GM20000 (cell line): ENCODE data around the gene LMNTD1.

Experiments
- DNase-seq: peaks from one replicate; pipeline ENCODE4 v3.0.0; 2012; ENCODE audit warnings: low spot score
- CTCF ChIP-seq: IDR thresholded peaks from 2 replicates; pipeline ENCODE4 v1.5.1; 2012; ENCODE audit warnings: mild to moderate bottlenecking, control low read depth; ENCODE audit errors: extremely low read depth, missing control alignments

LMNTD1 gene

GRCh38 chr12:25587346-25587745, 34.3 kb upstream of the LMNTD1 start:
- TF ChIP-seq CTCF = no peak
- no peak for DNase-seq

- DNase-seq = no peak
- no peak for TF ChIP-seq CTCF
Measured at GRCh38 chr12:25585662-25586061, 32.6 kb upstream of the LMNTD1 start.

- no peak for TF ChIP-seq CTCF
- DNase-seq = no peak
Measured at GRCh38 chr12:25585021-25585523, 32.0 kb upstream of the LMNTD1 start.

- DNase-seq = no peak
- TF ChIP-seq CTCF = no peak
Measured at GRCh38 chr12:25584596-25584995, 31.5 kb upstream of the LMNTD1 start.

- no peak for TF ChIP-seq CTCF
- no peak for DNase-seq
Measured at GRCh38 chr12:25583545-25583944, 30.5 kb upstream of the LMNTD1 start.

- no peak for DNase-seq
- no peak for TF ChIP-seq CTCF
Measured at GRCh38 chr12:25581067-25581466, 28.0 kb upstream of the LMNTD1 start.

GRCh38 chr12:25578411-25579143, 25.5 kb upstream of the LMNTD1 start:
- TF ChIP-seq CTCF = no peak
- DNase-seq = no peak
